ENCODE measurements around the gene KRTAP9-3. TPM values are rescaled to one million over a fixed set of nuclear protein-coding genes. Genes with fewer than 3 reads are reported as not detected.
A peak's percentile ranks its signal among the peaks of the same experiment; 100 is the strongest.
"Not testable (repeated sequence)": the region's sequence is repeated elsewhere in the genome, so short reads cannot be mapped to it uniquely, and the experiment has no call there.

The KRTAP9-3 gene
- polyA plus RNA-seq, 1 donor from 2014 or later: not detected

DNA sequence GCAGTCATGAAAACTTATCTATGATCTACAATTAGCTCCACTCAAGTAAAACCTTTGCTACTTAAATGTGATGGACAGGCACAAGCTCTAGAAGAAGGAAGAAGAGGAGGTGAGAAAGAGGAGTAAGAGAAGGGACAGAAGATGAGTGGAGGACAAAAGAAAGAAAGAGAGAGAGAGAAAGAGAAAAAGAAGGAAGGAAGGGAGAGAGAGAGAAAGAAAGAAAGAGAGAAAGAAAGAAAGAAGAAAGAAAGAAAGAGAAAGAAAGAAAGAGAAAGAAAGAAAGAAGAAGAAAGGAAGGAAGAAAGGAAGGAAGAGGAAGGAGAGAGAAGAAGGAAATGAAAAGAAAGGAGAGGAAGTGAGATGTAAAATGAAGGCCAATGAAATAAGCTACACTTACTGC lies 2.2 kb upstream of the KRTAP9-3 start:
- no peak overlapping the region for H3K27ac Mint-ChIP-seq
- no peaks in the 10 kb centered on the region for H3K36me3 Mint-ChIP-seq
- H3K4me3 Mint-ChIP-seq: no peak overlapping the region
- H3K4me1 Mint-ChIP-seq: peaks cover 0 to 4% (median 0%) of the 10 kb centered on the region in 3 donors
- no peaks in the 10 kb centered on the region for H3K9me3 Mint-ChIP-seq
- H3K27me3 Mint-ChIP-seq: peaks cover 23% of the 10 kb centered on the region

DNA sequence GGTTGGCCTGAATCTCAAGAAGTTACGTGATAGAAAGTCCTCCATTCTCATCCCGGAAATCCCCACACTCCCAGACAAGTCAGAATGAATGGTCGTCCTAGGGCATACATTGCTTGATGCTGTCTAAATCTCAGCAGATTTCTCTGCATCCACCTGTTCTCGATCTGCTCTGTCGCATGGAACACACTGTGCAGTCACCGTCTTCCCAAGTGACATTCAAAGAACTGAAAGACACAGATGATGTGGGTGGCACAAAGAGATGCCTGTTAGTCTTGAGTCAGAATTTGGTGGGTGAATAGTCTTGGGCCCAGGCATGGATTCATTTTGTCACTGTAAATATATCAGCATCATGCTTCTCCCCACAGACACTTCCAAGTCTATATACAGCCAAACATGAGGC lies 518 bp upstream of the KRTAP9-3 start:
- no peak overlapping the region for H3K27ac Mint-ChIP-seq
- H3K27me3 Mint-ChIP-seq: peaks cover 25% of the 10 kb centered on the region
- H3K4me3 Mint-ChIP-seq: no peak overlapping the region
- H3K36me3 Mint-ChIP-seq: no peaks in the 10 kb centered on the region
- H3K4me1 Mint-ChIP-seq: peaks cover 0 to 4% (median 0%) of the 10 kb centered on the region in 3 donors
- H3K9me3 Mint-ChIP-seq: no peaks in the 10 kb centered on the region

DNA sequence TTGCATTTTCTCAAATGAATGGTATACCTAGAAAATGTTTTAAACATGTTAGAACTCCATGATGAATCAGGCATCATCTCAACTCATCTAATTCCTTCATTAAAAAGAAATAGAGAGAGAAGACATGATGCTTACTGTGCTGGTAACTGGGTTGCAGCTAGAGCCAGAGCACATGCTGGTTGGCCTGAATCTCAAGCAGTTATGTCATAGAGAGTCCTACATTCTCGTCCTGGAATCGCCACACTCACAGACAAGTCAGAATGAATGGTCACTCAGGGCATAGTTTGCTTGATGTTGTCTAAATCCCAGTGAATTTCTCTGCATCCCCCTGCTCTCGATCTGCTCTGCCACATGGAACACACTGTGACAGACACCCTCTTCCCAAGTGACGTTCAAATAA lies 4.9 kb downstream of the KRTAP9-3 start:
- not testable (repeated sequence) for H3K36me3 Mint-ChIP-seq, H3K4me3 Mint-ChIP-seq, H3K9me3 Mint-ChIP-seq, H3K4me1 Mint-ChIP-seq, H3K27ac Mint-ChIP-seq
- peaks cover 16% of the 10 kb centered on the region for H3K27me3 Mint-ChIP-seq

DNA sequence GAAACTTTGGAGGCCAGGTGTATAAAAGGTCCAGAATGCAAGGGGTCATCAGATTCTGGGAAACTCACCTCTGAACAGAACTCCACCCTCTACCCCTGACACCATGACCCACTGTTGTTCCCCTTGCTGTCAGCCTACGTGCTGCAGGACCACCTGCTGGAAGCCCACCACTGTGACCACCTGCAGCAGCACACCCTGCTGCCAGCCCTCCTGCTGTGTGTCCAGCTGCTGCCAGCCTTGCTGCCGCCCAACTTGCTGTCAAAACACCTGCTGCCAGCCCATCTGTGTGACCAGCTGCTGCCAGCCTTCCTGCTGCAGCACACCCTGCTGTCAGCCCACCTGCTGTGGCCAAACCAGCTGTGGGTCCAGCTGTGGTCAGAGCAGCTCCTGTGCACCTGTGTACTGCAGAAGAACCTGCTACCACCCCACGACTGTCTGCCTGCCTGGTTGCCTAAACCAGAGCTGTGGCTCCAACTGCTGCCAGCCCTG lies 5.7 kb downstream of the KRTAP9-3 start, which contains the start of gene KRTAP9-8:
TSS of gene KRTAP9-8 (plus strand) at position 51 of the 489 bp plus-strand sequence. CDS start at position 104, 53 bp downstream.
- H3K36me3 Mint-ChIP-seq, H3K4me3 Mint-ChIP-seq, H3K9me3 Mint-ChIP-seq, H3K27ac Mint-ChIP-seq, H3K4me1 Mint-ChIP-seq: not testable (repeated sequence)
- peaks cover 15% of the 10 kb centered on the region for H3K27me3 Mint-ChIP-seq

DNA sequence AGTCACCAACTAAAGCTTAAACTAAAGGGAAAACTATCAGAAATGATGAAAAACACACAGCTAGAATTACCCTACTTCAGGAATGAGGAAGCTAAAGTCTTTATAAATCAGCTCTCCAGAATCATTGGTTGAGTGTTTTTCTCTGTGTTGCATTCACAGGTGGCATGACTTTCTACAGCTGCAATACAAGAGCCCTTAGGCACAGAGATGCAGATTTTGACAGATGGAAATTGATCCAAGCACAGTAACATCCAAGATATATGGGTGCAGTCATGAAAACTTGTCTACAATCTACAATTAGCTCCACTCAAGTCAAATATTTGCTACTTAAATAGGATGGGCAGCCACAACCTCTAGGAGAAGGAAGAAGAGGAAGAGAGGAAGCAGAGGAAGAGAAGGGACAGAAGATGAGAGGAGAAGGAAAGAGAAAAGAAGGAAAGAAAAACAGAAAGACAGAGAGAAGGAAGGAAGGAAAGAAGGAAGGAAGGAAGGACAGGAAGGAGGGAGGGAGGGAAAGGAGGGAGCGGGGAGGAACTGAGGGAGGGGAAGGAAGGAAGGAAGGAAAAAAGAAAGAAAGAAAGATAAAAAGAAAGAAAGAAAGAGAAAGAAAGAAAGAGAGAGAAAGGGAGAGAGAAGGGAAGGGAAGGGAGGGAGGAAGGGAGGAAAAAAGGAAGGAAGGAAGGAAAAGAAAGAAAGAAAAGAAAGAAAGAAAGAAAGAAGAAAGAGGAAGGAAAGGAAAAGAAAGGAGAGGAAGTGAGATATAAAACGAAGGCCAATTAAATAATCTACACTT lies 14.9 kb downstream of the KRTAP9-3 start:
- H3K27ac Mint-ChIP-seq, H3K4me1 Mint-ChIP-seq: not testable (repeated sequence)

DNA sequence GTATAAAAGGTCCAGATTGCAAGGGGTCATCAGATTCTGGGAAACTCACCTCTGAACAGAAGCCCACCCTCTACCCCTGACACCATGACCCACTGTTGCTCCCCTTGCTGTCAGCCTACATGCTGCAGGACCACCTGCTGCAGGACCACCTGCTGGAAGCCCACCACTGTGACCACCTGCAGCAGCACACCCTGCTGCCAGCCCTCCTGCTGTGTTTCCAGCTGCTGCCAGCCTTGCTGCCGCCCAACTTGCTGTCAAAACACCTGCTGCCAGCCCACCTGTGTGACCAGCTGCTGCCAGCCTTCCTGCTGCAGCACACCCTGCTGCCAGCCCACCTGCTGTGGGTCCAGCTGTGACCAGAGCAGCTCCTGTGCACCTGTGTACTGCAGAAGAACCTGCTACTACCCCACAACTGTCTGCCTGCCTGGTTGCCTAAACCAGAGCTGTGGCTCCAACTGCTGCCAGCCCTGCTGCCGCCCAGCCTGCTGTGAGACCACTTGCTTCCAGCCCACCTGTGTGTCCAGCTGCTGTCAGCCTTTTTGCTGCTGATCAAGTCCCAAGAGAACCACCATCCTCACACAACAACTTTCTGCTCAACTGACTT lies 17.5 kb downstream of the KRTAP9-3 start, which contains the start of gene KRTAP9-4:
TSS of gene KRTAP9-4 (plus strand) at position 51 of the 604 bp plus-strand sequence. CDS start at position 85, 34 bp downstream.
- peak within 1 kb of the TSS in 1 of 3 donors; percentile 10 for H3K27ac Mint-ChIP-seq
- not testable (repeated sequence) for H3K36me3 Mint-ChIP-seq, H3K4me1 Mint-ChIP-seq, H3K4me3 Mint-ChIP-seq, H3K27me3 Mint-ChIP-seq, H3K9me3 Mint-ChIP-seq

More for the DNA sequence above, 14.9 kb downstream of the KRTAP9-3 start:
- not testable (repeated sequence) for H3K4me3 Mint-ChIP-seq, H3K27me3 Mint-ChIP-seq, H3K36me3 Mint-ChIP-seq, H3K9me3 Mint-ChIP-seq

GRCh38 chr17:41251261-41251660 lies 19.0 kb downstream of the KRTAP9-3 start:
- Mint-ChIP-seq H3K27me3 (peaks cover 14% of the 10 kb centered on the region), H3K4me1 (peaks cover 0 to 11% (median 0%) of the 10 kb centered on the region in 3 donors), H3K9me3 (no peaks in the 10 kb centered on the region), H3K4me3 (no peak overlapping the region), H3K36me3 (peaks cover 2% of the 10 kb centered on the region), H3K27ac (no peak overlapping the region)

DNA sequence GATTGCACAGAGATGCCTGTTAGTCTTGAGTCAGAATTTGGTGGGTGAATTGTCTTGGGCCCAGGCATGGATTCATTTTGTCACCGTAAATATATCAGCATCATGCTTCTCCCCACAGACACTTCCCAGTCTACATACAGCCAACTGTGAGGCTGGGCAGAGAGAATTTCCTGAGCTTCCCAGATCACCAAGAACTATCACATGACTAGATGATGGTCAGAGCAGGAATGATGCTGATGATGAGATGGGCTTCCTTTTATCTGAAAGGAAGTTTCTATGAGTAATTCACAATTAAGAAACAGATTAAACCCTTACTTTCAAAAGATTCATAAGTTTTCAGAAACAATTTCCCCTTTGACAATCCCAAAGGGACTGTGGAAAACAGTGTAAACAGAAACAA lies 22.6 kb downstream of the KRTAP9-3 start:
- peaks cover 19% of the 10 kb centered on the region for H3K27me3 Mint-ChIP-seq
- H3K27ac Mint-ChIP-seq: no peak overlapping the region
- H3K4me1 Mint-ChIP-seq: peaks cover 0 to 11% (median 0%) of the 10 kb centered on the region in 3 donors
- no peaks in the 10 kb centered on the region for H3K36me3 Mint-ChIP-seq
- H3K4me3 Mint-ChIP-seq: no peak overlapping the region
- H3K9me3 Mint-ChIP-seq: no peaks in the 10 kb centered on the region

GRCh38 chr17:41255381-41256290 lies 23.4 kb downstream of the KRTAP9-3 start, which contains the start of gene KRTAP9-9:
Gene KRTAP9-9 (plus strand): TSS chr17:41255384.
- not testable (repeated sequence) for H3K36me3 Mint-ChIP-seq, H3K4me3 Mint-ChIP-seq, H3K9me3 Mint-ChIP-seq, H3K27ac Mint-ChIP-seq
- Mint-ChIP-seq H3K27me3 (peaks cover 17% of the 10 kb centered on the region), H3K4me1 (peaks cover 0 to 11% (median 0%) of the 10 kb centered on the region in 3 donors)

GRCh38 chr17:41256291-41256685 lies 24.0 kb downstream of the KRTAP9-3 start:
- peaks cover 0 to 1% (median 0%) of the 10 kb centered on the region in 3 donors for H3K9me3 Mint-ChIP-seq
- peaks cover 0 to 11% (median 0%) of the 10 kb centered on the region in 3 donors for H3K4me1 Mint-ChIP-seq
- no peaks in the 10 kb centered on the region for H3K36me3 Mint-ChIP-seq
- no peak overlapping the region for H3K4me3 Mint-ChIP-seq
- H3K27me3 Mint-ChIP-seq: peaks cover 17% of the 10 kb centered on the region
- H3K27ac Mint-ChIP-seq: no peak overlapping the region

GRCh38 chr17:41258406-41258805 lies 26.2 kb downstream of the KRTAP9-3 start:
- Mint-ChIP-seq H3K36me3 (no peaks in the 10 kb centered on the region), H3K27me3 (peaks cover 13% of the 10 kb centered on the region), H3K9me3 (peaks cover 0 to 1% (median 0%) of the 10 kb centered on the region in 3 donors)

DNA sequence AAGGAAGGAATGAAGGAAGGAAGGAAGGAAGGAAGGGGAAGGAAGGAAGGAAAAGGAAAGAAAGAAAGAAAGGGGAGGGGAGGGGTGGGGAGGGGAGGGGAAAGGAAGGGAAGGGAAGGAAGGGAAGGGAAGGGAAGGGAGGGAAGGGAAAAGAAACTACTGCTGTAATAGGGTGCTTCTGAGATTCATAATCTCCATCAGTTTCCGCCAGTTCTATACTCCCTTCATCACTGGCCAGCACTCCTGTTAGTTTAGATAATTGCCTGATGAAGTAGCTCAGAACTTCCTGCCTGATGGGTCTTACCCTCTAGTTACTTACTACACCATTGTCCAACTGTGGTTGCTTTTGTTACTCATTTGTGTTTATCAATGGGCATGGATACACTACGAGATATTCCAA lies 31.0 kb downstream of the KRTAP9-3 start:
- peaks cover 15% of the 10 kb centered on the region for H3K27me3 Mint-ChIP-seq
- no peak overlapping the region for H3K4me3 Mint-ChIP-seq
- peaks cover 0 to 1% (median 0%) of the 10 kb centered on the region in 3 donors for H3K9me3 Mint-ChIP-seq
- no peaks in the 10 kb centered on the region for H3K4me1 Mint-ChIP-seq
- no peak overlapping the region for H3K27ac Mint-ChIP-seq
- no peaks in the 10 kb centered on the region for H3K36me3 Mint-ChIP-seq

More at GRCh38 chr17:41258406-41258805, 26.2 kb downstream of the KRTAP9-3 start:
- Mint-ChIP-seq H3K4me3 (no peak overlapping the region), H3K4me1 (peaks cover 0 to 6% (median 0%) of the 10 kb centered on the region in 3 donors), H3K27ac (no peak overlapping the region)

GRCh38 chr17:41264599-41264998 lies 32.4 kb downstream of the KRTAP9-3 start:
- Mint-ChIP-seq H3K27ac (no peak overlapping the region), H3K36me3 (no peaks in the 10 kb centered on the region), H3K9me3 (peaks cover 0 to 1% (median 0%) of the 10 kb centered on the region in 3 donors), H3K27me3 (peaks cover 15% of the 10 kb centered on the region), H3K4me3 (no peak overlapping the region), H3K4me1 (no peaks in the 10 kb centered on the region)

GRCh38 chr17:41265078-41265477 lies 32.8 kb downstream of the KRTAP9-3 start, which contains the start of gene KRTAP9-6:
Gene KRTAP9-6 (plus strand): TSS chr17:41265378. CDS start chr17:41265378, 0 bp downstream.
- H3K36me3 Mint-ChIP-seq: no peaks in the 10 kb centered on the region
- H3K27me3 Mint-ChIP-seq: peaks cover 15% of the 10 kb centered on the region
- H3K4me3 Mint-ChIP-seq: no peak within 1 kb of the TSS
- no peaks in the 10 kb centered on the region for H3K4me1 Mint-ChIP-seq
- peaks cover 0 to 1% (median 0%) of the 10 kb centered on the region in 3 donors for H3K9me3 Mint-ChIP-seq
- H3K27ac Mint-ChIP-seq: no peak within 1 kb of the TSS
